ENCODE data around the gene SLC7A6. TPM values are rescaled to one million over a fixed set of nuclear protein-coding genes. Genes with fewer than 3 reads are reported as not detected.

The SLC7A6 gene
- total and polyA plus RNA-seq, 2 of the 13 experiments (the other 11 are each of a cell fraction or from before 2014, with no cell fraction given): 35.8 to 70.8 TPM

GRCh38 chr16:68236137-68236825 lies 28.0 kb upstream of the SLC7A6 start (continued):
- no peak for TF ChIP-seq CCAR2 (optimal IDR thresholded peaks at IDR 0.05; ENCODE audit: low read depth, low read length)
- no peak for TF ChIP-seq EHMT2 (IDR thresholded peaks at IDR 0.05; ENCODE audit: borderline replicate concordance, low read depth, low read length)
- TF ChIP-seq TCF12 (IDR thresholded peaks at IDR 0.05): no peak
- 0 out of 2 replicates have a peak, but pooled peaks have one; percentile 51 for TF ChIP-seq TCF12 (CRISPR knock-in tag; IDR thresholded peaks at IDR 0.05)
- peak; percentile 88 for TF ChIP-seq POLR2AphosphoS5 (IDR thresholded peaks at IDR 0.05; ENCODE audit: low read depth, low read length)
- no peak for TF ChIP-seq ERF (CRISPR knock-in tag; IDR thresholded peaks at IDR 0.05)
- peak in 1 of 2 experiments; percentile 70; a peak in 2 of 4 replicates for TF ChIP-seq POLR2A (IDR thresholded peaks at IDR 0.05; ENCODE audit: insufficient read depth in 1 of 2, low read depth in 2 of 2, low read length in 2 of 2)
- TF ChIP-seq, protein P1, sequence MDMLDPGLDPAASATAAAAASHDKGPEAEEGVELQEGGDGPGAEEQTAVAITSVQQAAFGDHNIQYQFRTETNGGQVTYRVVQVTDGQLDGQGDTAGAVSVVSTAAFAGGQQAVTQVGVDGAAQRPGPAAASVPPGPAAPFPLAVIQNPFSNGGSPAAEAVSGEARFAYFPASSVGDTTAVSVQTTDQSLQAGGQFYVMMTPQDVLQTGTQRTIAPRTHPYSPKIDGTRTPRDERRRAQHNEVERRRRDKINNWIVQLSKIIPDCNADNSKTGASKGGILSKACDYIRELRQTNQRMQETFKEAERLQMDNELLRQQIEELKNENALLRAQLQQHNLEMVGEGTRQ (IDR thresholded peaks at IDR 0.05; ENCODE audit: low read depth, low read length): peak; percentile 85
- TF ChIP-seq, protein P1 (CRISPR knock-in tag; IDR thresholded peaks at IDR 0.05; ENCODE audit: borderline replicate concordance): peak; percentile 84; the same call in 1 of the 2 replicates
- no peak for TF ChIP-seq NFE2L2 (IDR thresholded peaks at IDR 0.05; ENCODE audit: low read length)
- TF ChIP-seq ZNF768 (CRISPR knock-in tag; IDR thresholded peaks at IDR 0.05): no peak
- peak; percentile 49; the same call in 1 of the 2 replicates for TF ChIP-seq HBP1 (CRISPR knock-in tag; IDR thresholded peaks at IDR 0.05; ENCODE audit: low read depth)
- TF ChIP-seq RORA (CRISPR knock-in tag; IDR thresholded peaks at IDR 0.05): 0 out of 2 replicates have a peak, but pooled peaks have one; percentile 38
- TF ChIP-seq ZFP82 (CRISPR knock-in tag; IDR thresholded peaks at IDR 0.05; ENCODE audit: borderline replicate concordance): peak; percentile 37; the same call in 1 of the 2 replicates
- TF ChIP-seq SMAD1 (CRISPR knock-in tag; IDR thresholded peaks at IDR 0.05; ENCODE audit: borderline replicate concordance, low read depth): peak; percentile 70; the same call in 1 of the 2 replicates
- 0 out of 2 replicates have a peak, but pooled peaks have one; percentile 67 for TF ChIP-seq ZNF782 (CRISPR knock-in tag; IDR thresholded peaks at IDR 0.05; ENCODE audit: borderline replicate concordance)
- no peak; the same call in 1 of the 2 replicates for TF ChIP-seq RFXANK (CRISPR knock-in tag; IDR thresholded peaks at IDR 0.05)
- peak; percentile 86 for TF ChIP-seq ZNF343 (CRISPR knock-in tag; IDR thresholded peaks at IDR 0.05)
- peak; percentile 81 for TF ChIP-seq SP4 (CRISPR knock-in tag; IDR thresholded peaks at IDR 0.05)
- TF ChIP-seq, protein P2, sequence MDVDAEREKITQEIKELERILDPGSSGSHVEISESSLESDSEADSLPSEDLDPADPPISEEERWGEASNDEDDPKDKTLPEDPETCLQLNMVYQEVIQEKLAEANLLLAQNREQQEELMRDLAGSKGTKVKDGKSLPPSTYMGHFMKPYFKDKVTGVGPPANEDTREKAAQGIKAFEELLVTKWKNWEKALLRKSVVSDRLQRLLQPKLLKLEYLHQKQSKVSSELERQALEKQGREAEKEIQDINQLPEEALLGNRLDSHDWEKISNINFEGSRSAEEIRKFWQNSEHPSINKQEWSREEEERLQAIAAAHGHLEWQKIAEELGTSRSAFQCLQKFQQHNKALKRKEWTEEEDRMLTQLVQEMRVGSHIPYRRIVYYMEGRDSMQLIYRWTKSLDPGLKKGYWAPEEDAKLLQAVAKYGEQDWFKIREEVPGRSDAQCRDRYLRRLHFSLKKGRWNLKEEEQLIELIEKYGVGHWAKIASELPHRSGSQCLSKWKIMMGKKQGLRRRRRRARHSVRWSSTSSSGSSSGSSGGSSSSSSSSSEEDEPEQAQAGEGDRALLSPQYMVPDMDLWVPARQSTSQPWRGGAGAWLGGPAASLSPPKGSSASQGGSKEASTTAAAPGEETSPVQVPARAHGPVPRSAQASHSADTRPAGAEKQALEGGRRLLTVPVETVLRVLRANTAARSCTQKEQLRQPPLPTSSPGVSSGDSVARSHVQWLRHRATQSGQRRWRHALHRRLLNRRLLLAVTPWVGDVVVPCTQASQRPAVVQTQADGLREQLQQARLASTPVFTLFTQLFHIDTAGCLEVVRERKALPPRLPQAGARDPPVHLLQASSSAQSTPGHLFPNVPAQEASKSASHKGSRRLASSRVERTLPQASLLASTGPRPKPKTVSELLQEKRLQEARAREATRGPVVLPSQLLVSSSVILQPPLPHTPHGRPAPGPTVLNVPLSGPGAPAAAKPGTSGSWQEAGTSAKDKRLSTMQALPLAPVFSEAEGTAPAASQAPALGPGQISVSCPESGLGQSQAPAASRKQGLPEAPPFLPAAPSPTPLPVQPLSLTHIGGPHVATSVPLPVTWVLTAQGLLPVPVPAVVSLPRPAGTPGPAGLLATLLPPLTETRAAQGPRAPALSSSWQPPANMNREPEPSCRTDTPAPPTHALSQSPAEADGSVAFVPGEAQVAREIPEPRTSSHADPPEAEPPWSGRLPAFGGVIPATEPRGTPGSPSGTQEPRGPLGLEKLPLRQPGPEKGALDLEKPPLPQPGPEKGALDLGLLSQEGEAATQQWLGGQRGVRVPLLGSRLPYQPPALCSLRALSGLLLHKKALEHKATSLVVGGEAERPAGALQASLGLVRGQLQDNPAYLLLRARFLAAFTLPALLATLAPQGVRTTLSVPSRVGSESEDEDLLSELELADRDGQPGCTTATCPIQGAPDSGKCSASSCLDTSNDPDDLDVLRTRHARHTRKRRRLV (CRISPR knock-in tag; IDR thresholded peaks at IDR 0.05): no peak; the same call in 1 of the 2 replicates
